ENCODE measurements around the gene FALEC. TPM values are rescaled to one million over a fixed set of nuclear protein-coding genes. Genes with fewer than 3 reads are reported as not detected.

FALEC gene
- polyA plus RNA-seq, 1 donor, result 1.1 TPM

GRCh38 chr1:150545486-150546032 is 30.0 kb downstream of the FALEC start:
- no peak for DNase-seq (ENCODE audit: low read depth)

GRCh38 chr1:150546294-150546937 is 30.9 kb downstream of the FALEC start:
- no peak for DNase-seq (ENCODE audit: low read depth)

- no peak for DNase-seq (ENCODE audit: low read depth)
These were observed 32.7 kb downstream of the FALEC start for GRCh38 chr1:150548324-150548631.

GRCh38 chr1:150548632-150549495 is 33.3 kb downstream of the FALEC start, which contains the start of gene ADAMTSL4:
Gene ADAMTSL4, plus strand, starts transcription at chr1:150549408. Its CDS starts 2,881 bp downstream, at chr1:150552289.
- no peak for DNase-seq (ENCODE audit: low read depth)

GRCh38 chr1:150549496-150550221 is 34.1 kb downstream of the FALEC start:
- DNase-seq (ENCODE audit: low read depth), result no peak

GRCh38 chr1:150550222-150551050 is 34.9 kb downstream of the FALEC start:
- DNase-seq (ENCODE audit: low read depth), result no peak

- DNase-seq (ENCODE audit: low read depth), result no peak
These were observed 35.7 kb downstream of the FALEC start for GRCh38 chr1:150551051-150551783.

GRCh38 chr1:150551784-150552127 is 36.2 kb downstream of the FALEC start:
- DNase-seq (ENCODE audit: low read depth), result no peak

GRCh38 chr1:150552128-150552910 is 36.8 kb downstream of the FALEC start:
- DNase-seq (ENCODE audit: low read depth), result no peak

GRCh38 chr1:150552911-150553289 is 37.3 kb downstream of the FALEC start:
- no peak for DNase-seq (ENCODE audit: low read depth)

- DNase-seq (ENCODE audit: low read depth), result no peak
These were observed 38.0 kb downstream of the FALEC start for GRCh38 chr1:150553392-150554085.

- DNase-seq (ENCODE audit: low read depth), result no peak
These were observed 38.5 kb downstream of the FALEC start for GRCh38 chr1:150554086-150554452.

GRCh38 chr1:150555198-150555970 is 39.8 kb downstream of the FALEC start:
- no peak for DNase-seq (ENCODE audit: low read depth)

- no peak for DNase-seq (ENCODE audit: low read depth)
These were observed 40.7 kb downstream of the FALEC start for GRCh38 chr1:150555971-150556865.

GRCh38 chr1:150557065-150557600 is 41.6 kb downstream of the FALEC start:
- no peak for DNase-seq (ENCODE audit: low read depth)

GRCh38 chr1:150557813-150558212 is 42.3 kb downstream of the FALEC start:
- no peak for DNase-seq (ENCODE audit: low read depth)

GRCh38 chr1:150558303-150558704 is 42.8 kb downstream of the FALEC start:
- no peak for DNase-seq (ENCODE audit: low read depth)

Data from forelimb muscle (tissue), 1 donor.